ENCODE data around the gene KCNMA1. TPM values are rescaled to one million over a fixed set of nuclear protein-coding genes. Genes with fewer than 3 reads are reported as not detected.

Gene KCNMA1
- total and polyA plus RNA-seq, 10 of the 15 experiments (the other 5 are each of a cell fraction or from before 2014, with no cell fraction given): 8.5 to 77.0 (median 21.3) TPM

GRCh38 chr10:77498829-77499228 is 138.8 kb downstream of the KCNMA1 start:
- no peak overlapping the region for H3K4me3 ChIP-seq
- H3K9me3 ChIP-seq (replicated peaks; ENCODE audit: control insufficient read depth, insufficient read depth, low read length): no peaks in the 10 kb centered on the region
- RAD21 ChIA-PET (ENCODE audit: unreplicated experiment): no interaction called here
- BruUV-seq (replicated peaks): no TSS peak
- POLR2A ChIA-PET: no interaction called here
- in situ Hi-C loops (cut with MboI) (no loop called here), intact Hi-C loops (cut with micrococcal nuclease; ENCODE audit: unreplicated experiment) (no loop called here)
- ATAC-seq: no peak
- no peak overlapping the region for H3K27ac ChIP-seq (ENCODE audit: control insufficient read depth, insufficient read depth)
- FAIRE-seq: no peak
- H4K20me1 ChIP-seq (ENCODE audit: control insufficient read depth, insufficient read depth): no peaks in the 10 kb centered on the region
- WGBS (ENCODE audit: insufficient coverage, insufficient replicate concordance, low lambda C conversion rate, missing lambda C conversion rate): 2% methylated on average over 2 of the region's 2 CpGs
- H2AFZ ChIP-seq (ENCODE audit: control insufficient read depth, low read depth, low read length): no peak overlapping the region
- CTCF ChIA-PET: interaction anchor here (1.0 to 1.8 kb wide), 3 partner anchors 12 to 213 kb away, joined by 3 to 5 read pairs (median 3); no protein-coding TSS in a partner anchor
- no peaks in the 10 kb centered on the region for H3K27me3 ChIP-seq (replicated peaks in 1 of 2; ENCODE audit: control insufficient read depth in 2 of 2, insufficient read depth in 2 of 2, low read length in 1 of 2)
- SMC1A ChIA-PET (ENCODE audit: uncharacterized antibody, unreplicated experiment): interaction anchor here (2.8 to 3.0 kb wide), 2 partner anchors 136 to 142 kb away, joined by 17 to 21 read pairs; no protein-coding TSS in a partner anchor
- DNase-seq (ENCODE audit: low read depth, low spot score): no peak
- H3K4me1 ChIP-seq (ENCODE audit: control insufficient read depth, insufficient read depth, low read length): peaks cover 14% of the 10 kb centered on the region
- H3K79me2 ChIP-seq (ENCODE audit: control insufficient read depth, insufficient read depth, low read length): no peaks in the 10 kb centered on the region
- H3K36me3 ChIP-seq (ENCODE audit: control insufficient read depth in 2 of 2, insufficient read depth in 2 of 2, low read length in 1 of 2): no peaks in the 10 kb centered on the region
- H3K9ac ChIP-seq (ENCODE audit: control insufficient read depth, insufficient read depth, low read length): no peak overlapping the region
- H3K4me2 ChIP-seq (ENCODE audit: control insufficient read depth, insufficient read depth): no peak overlapping the region
- TF ChIP-seq NR2C1 (IDR thresholded peaks at IDR 0.05): no peak

GRCh38 chr10:77498210-77498609 is 139.4 kb downstream of the KCNMA1 start:
- in situ Hi-C loops (cut with MboI) (no loop called here), intact Hi-C loops (cut with micrococcal nuclease; ENCODE audit: unreplicated experiment) (no loop called here)
- POLR2A ChIA-PET: interaction anchor here (1.0 to 1.4 kb wide), 4 partner anchors 11 to 124 kb away, joined by 3 to 4 read pairs (median 3); no protein-coding TSS in a partner anchor

More at GRCh38 chr10:77498210-77498609, 139.4 kb downstream of the KCNMA1 start:
- no peaks in the 10 kb centered on the region for H3K79me2 ChIP-seq (ENCODE audit: control insufficient read depth, insufficient read depth, low read length)
- H4K20me1 ChIP-seq (ENCODE audit: control insufficient read depth, insufficient read depth): no peaks in the 10 kb centered on the region
- RAD21 ChIA-PET (ENCODE audit: unreplicated experiment): interaction anchor here (0.9 to 2.2 kb wide), 4 partner anchors 9 to 137 kb away, joined by 3 to 6 read pairs (median 4); no protein-coding TSS in a partner anchor
- WGBS (ENCODE audit: insufficient coverage, insufficient replicate concordance, low lambda C conversion rate, missing lambda C conversion rate): 33% methylated on average over 1 of the region's 1 CpG
- no peaks in the 10 kb centered on the region for H3K9me3 ChIP-seq (replicated peaks; ENCODE audit: control insufficient read depth, insufficient read depth, low read length)
- H3K27ac ChIP-seq (ENCODE audit: control insufficient read depth, insufficient read depth): no peak overlapping the region
- H3K4me2 ChIP-seq (ENCODE audit: control insufficient read depth, insufficient read depth): no peak overlapping the region
- FAIRE-seq (no peak), DNase-seq (ENCODE audit: low read depth, low spot score) (no peak), ATAC-seq (no peak)
- H3K36me3 ChIP-seq (ENCODE audit: control insufficient read depth in 2 of 2, insufficient read depth in 2 of 2, low read length in 1 of 2): no peaks in the 10 kb centered on the region
- no peak overlapping the region for H3K4me3 ChIP-seq
- CTCF ChIA-PET: interaction anchor here (0.6 to 2.6 kb wide), 9 partner anchors 12 to 214 kb away, joined by 3 to 14 read pairs (median 3); no protein-coding TSS in a partner anchor
- TF ChIP-seq ZBTB4 (CRISPR knock-in tag; IDR thresholded peaks at IDR 0.05): no peak
- TF ChIP-seq TCF7 (IDR thresholded peaks at IDR 0.05; ENCODE audit: borderline replicate concordance): no peak
- TF ChIP-seq CREM (IDR thresholded peaks at IDR 0.05; ENCODE audit: low read depth): no peak
- SMC1A ChIA-PET (ENCODE audit: uncharacterized antibody, unreplicated experiment): interaction anchor here (1.0 to 4.2 kb wide), 9 partner anchors 8 to 213 kb away, joined by 3 to 24 read pairs (median 4); no protein-coding TSS in a partner anchor
- no peaks in the 10 kb centered on the region for H3K27me3 ChIP-seq (replicated peaks in 1 of 2; ENCODE audit: control insufficient read depth in 2 of 2, insufficient read depth in 2 of 2, low read length in 1 of 2)
- no peak overlapping the region for H2AFZ ChIP-seq (ENCODE audit: control insufficient read depth, low read depth, low read length)
- BruUV-seq (replicated peaks): no TSS peak
- no peak overlapping the region for H3K9ac ChIP-seq (ENCODE audit: control insufficient read depth, insufficient read depth, low read length)
- H3K4me1 ChIP-seq (ENCODE audit: control insufficient read depth, insufficient read depth, low read length): peaks cover 19% of the 10 kb centered on the region
